Neutrophil (primary cell): ENCODE results near the gene ECM1.

ENCODE experiments used
- H3K27ac ChIP-seq: fragments of 200-600 bp; sonication (generic); 2 replicates; pipeline ENCODE4 v1.5.1; 2016; ENCODE audit warnings: mild to moderate bottlenecking, moderate library complexity
- H3K27me3 ChIP-seq: fragments of 200-600 bp; sonication (generic); 2 replicates; pipeline ENCODE4 v1.6.0; 2016; ENCODE audit warnings: mild to moderate bottlenecking
- H3K36me3 ChIP-seq: fragments of 200-600 bp; sonication (generic); 2 replicates; pipeline ENCODE4 v1.5.1; 2017
- H3K4me1 ChIP-seq, 2 experiments: fragments of 200-600 bp in 1 of 2; sonication (generic) in 1 of 2; 1 replicate in 1 of 2; 2 replicates in 1 of 2; pipeline versions ENCODE4 v1.5.1 to v1.6.1; 2013 to 2016; ENCODE audit warnings: low read depth in 1 of 2, low read length in 1 of 2, mild to moderate bottlenecking in 1 of 2, moderate library complexity in 1 of 2; ENCODE audit not compliant: control insufficient read depth in 1 of 2, insufficient read depth in 1 of 2
- H3K4me3 ChIP-seq, 2 experiments: fragments of 200-600 bp in 1 of 2; sonication (generic) in 1 of 2; 1 replicate in 1 of 2; 2 replicates in 1 of 2; pipeline ENCODE4 v1.5.1; 2013 to 2016; ENCODE audit warnings: low read depth in 1 of 2, low read length in 1 of 2, mild to moderate bottlenecking in 1 of 2, moderate library complexity in 1 of 2
- H3K9me3 ChIP-seq: fragments of 200-600 bp; sonication (generic); 2 replicates; pipeline ENCODE4 v1.5.1; 2016
- TF ChIP-seq, protein P1 (sequence below): fragments of 200-600 bp; sonication (generic); IDR thresholded peaks from 2 replicates; pipeline ENCODE4 v1.5.1; 2016; ENCODE audit warnings: antibody characterized with exemption

Gene ECM1

DNA sequence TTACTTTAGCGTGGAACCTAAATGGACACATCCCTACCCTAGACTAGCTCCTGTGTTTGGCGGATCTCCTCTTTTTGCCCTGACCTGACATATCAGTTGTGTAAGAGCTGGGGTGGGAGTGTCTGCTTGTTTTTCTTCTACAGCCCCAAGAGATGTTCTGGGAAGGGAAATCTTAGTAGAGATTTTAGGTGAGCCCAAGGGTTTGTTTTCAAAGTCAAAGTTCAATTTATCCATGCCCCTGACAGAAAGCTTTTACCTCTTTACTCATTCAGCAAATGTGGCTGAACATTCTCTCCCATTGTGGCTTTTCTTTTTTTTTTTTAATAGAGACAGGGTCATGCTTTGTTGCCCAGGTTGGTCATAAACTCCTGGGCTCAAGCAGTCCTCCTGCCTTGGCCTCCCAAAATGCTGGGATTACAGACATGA lies 28.0 kb upstream of the ECM1 start:
- Histone ChIP-seq H3K4me1 (no peaks in the 10 kb centered on the region), H3K9me3 (no peaks in the 10 kb centered on the region), H3K27ac (no peak overlapping the region), H3K36me3 (no peaks in the 10 kb centered on the region), H3K27me3 (peaks cover 21% of the 10 kb centered on the region), H3K4me3 (no peak overlapping the region)
- TF ChIP-seq, protein P1, sequence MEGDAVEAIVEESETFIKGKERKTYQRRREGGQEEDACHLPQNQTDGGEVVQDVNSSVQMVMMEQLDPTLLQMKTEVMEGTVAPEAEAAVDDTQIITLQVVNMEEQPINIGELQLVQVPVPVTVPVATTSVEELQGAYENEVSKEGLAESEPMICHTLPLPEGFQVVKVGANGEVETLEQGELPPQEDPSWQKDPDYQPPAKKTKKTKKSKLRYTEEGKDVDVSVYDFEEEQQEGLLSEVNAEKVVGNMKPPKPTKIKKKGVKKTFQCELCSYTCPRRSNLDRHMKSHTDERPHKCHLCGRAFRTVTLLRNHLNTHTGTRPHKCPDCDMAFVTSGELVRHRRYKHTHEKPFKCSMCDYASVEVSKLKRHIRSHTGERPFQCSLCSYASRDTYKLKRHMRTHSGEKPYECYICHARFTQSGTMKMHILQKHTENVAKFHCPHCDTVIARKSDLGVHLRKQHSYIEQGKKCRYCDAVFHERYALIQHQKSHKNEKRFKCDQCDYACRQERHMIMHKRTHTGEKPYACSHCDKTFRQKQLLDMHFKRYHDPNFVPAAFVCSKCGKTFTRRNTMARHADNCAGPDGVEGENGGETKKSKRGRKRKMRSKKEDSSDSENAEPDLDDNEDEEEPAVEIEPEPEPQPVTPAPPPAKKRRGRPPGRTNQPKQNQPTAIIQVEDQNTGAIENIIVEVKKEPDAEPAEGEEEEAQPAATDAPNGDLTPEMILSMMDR, result no peak

DNA sequence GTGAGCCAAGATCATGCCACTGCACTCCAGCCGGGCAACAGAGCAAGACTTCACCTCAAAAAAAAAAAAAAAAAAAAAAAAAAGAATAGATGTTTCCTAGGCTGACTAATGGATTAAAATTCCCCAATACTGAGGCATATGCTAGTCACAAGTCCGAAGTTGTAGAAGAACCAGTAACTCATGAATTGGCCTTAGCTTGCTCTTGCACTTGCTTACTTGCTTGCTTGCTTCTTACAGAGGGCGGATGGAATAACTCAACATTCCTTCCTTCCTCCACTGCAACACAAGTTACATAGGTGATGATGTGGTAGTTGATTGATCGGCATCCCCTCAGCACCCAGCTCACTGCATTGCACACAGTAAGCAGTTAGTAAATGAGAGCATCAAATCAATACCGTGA lies 23.5 kb upstream of the ECM1 start:
- Histone ChIP-seq H3K36me3 (peaks cover 5% of the 10 kb centered on the region), H3K9me3 (no peaks in the 10 kb centered on the region), H3K4me3 (no peak overlapping the region), H3K27me3 (peaks cover 15% of the 10 kb centered on the region), H3K4me1 (peaks cover 9 to 12% of the 10 kb centered on the region in 2 experiments), H3K27ac (no peak overlapping the region)
- TF ChIP-seq, protein P1, result no peak

DNA sequence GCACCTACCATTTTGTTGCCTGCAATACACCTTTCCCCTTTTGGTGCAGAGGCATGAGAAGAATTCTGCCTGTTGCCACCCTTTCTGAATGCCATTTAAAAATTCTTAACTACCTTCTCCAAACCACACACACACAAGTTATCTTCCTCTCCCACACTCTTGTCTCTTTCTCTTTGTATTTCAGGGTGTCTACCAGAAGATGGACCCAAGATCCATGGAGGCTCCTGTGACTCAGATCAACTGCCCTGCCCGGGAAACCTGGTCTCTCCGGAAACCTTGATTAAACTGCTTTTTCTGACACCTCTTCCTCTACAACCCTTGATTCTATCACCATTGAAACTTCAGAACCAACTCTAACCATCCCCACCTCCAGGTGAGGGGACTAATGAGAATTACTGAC lies 23.0 kb upstream of the ECM1 start:
- H3K4me1 ChIP-seq, result peaks cover 9 to 12% of the 10 kb centered on the region in 2 experiments
- TF ChIP-seq, protein P1, result no peak
- H3K27ac ChIP-seq, result no peak overlapping the region
- peaks cover 7% of the 10 kb centered on the region for H3K36me3 ChIP-seq
- H3K27me3 ChIP-seq, result peaks cover 11% of the 10 kb centered on the region
- no peaks in the 10 kb centered on the region for H3K9me3 ChIP-seq
- H3K4me3 ChIP-seq, result no peak overlapping the region

DNA sequence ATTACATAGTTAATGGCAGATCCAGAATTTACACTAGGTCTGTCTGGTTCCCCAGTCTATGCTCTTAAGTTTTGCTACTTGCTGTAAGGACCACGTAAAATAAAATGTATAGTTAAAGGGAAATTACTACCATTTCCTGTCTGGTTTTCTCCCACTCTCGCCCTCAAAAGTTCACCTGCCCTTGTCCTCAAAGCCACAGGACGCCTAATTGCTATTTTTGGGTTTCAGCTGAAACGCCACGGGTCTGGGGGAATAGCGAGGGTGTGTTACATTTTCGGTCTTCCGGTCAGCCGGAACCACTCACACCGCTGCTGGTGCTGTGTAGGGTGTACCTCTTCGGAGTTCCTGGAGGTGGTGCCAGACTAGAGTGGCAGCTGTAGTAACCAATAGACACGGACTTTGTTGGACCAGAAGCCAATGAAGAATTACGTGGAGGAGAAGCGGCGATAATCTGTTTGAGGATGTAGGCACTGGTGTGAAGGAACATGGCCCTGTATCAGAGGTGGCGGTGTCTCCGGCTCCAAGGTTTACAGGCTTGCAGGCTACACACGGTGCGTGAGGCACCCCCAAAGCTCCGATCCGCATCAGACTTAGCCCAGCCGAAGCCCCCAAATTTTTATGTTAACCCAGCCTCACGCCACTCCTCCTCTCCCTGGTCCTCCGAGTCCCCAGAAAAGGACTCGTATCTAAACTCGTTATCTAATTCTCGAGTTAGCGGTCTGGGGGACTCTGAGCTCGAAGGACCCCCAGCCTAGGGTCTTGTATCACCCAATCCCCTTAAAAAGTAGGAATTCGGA lies 20.7 kb upstream of the ECM1 start, which contains the start of gene TARS2:
TARS2 (plus strand) TSS at position 454 of the 797 bp plus-strand sequence; CDS start at position 486, 32 bp downstream.
- no peaks in the 10 kb centered on the region for H3K27me3 ChIP-seq
- H3K9me3 ChIP-seq, result no peaks in the 10 kb centered on the region
- H3K4me1 ChIP-seq, result peaks cover 9 to 12% of the 10 kb centered on the region in 2 experiments
- TF ChIP-seq, protein P1, result peak; percentile 70
- peaks cover 23% of the 10 kb centered on the region for H3K36me3 ChIP-seq
- peak within 1 kb of the TSS; percentile 69 for H3K27ac ChIP-seq
- peak within 1 kb of the TSS; percentile 88 to 94 for H3K4me3 ChIP-seq

DNA sequence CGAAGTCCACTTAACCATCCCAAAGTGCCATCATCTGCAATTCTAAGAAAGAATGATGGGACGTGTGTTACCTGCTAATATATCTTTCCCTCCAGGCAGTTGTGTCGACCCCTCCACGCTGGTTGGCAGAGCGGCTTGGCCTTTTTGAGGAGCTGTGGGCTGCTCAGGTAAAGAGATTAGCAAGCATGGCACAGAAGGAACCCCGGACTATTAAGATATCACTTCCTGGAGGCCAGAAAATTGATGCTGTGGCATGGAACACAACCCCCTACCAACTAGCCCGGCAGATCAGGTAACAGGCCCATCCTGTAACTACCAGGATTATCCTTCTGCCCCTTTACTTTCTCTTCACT lies 20.2 kb upstream of the ECM1 start:
- Histone ChIP-seq H3K27ac (peak overlapping the region; percentile 69), H3K9me3 (no peaks in the 10 kb centered on the region), H3K27me3 (no peaks in the 10 kb centered on the region), H3K4me1 (peaks cover 9 to 12% of the 10 kb centered on the region in 2 experiments), H3K4me3 (peak overlapping the region; percentile 88 to 94), H3K36me3 (peaks cover 27% of the 10 kb centered on the region)
- TF ChIP-seq, protein P1, result no peak
